PFSK-1 (cell line): ENCODE data around the gene PIK3R3.

Experiments
- FOXP2 ChIP-seq: optimal IDR thresholded peaks from 2 replicates; pipeline ENCODE3; 2011; ENCODE audit warnings: borderline replicate concordance, control low read depth, inconsistent platforms; ENCODE audit not compliant: insufficient read depth; ENCODE audit errors: extremely low read length, extremely low read depth
- POLR2AphosphoS5 ChIP-seq: IDR thresholded peaks from 2 replicates; pipeline ENCODE4 v1.6.1; 2012; ENCODE audit warnings: low read depth, mild to moderate bottlenecking, control low read depth, low read length, moderate library complexity
- REST ChIP-seq, 2 experiments: IDR thresholded peaks; 2 replicates each; pipeline versions ENCODE4 v1.6.1 to v1.8.0; 2011 to 2012; ENCODE audit warnings: low read depth in 2 of 2, low read length in 2 of 2, control low read depth in 1 of 2, inconsistent platforms in 1 of 2, mild to moderate bottlenecking in 1 of 2, moderate library complexity in 1 of 2; ENCODE audit not compliant: insufficient read depth in 1 of 2
- SIN3A ChIP-seq: IDR thresholded peaks from 2 replicates; pipeline ENCODE4 v1.6.1; 2012; ENCODE audit warnings: mild to moderate bottlenecking, low read length, moderate library complexity, borderline replicate concordance; ENCODE audit not compliant: insufficient read depth
- TAF1 ChIP-seq: IDR thresholded peaks from 2 replicates; pipeline ENCODE4 v1.6.1; 2012; ENCODE audit warnings: low read length, control low read depth, borderline replicate concordance; ENCODE audit not compliant: insufficient read depth

PIK3R3 gene

GRCh38 chr1:46094471-46095005, 37.9 kb downstream of the PIK3R3 start:
- no peak for TF ChIP-seq SIN3A
- TF ChIP-seq POLR2AphosphoS5 = no peak
- TF ChIP-seq FOXP2 = no peak
- TF ChIP-seq TAF1 = no peak
- TF ChIP-seq REST (IDR thresholded peaks at IDR 0.05; ENCODE audit: insufficient read depth in 1 of 2, low read depth in 2 of 2, low read length in 2 of 2) = no peak

- TF ChIP-seq POLR2AphosphoS5 (no peak), FOXP2 (no peak), REST (IDR thresholded peaks at IDR 0.05; ENCODE audit: insufficient read depth in 1 of 2, low read depth in 2 of 2, low read length in 2 of 2) (no peak), SIN3A (no peak), TAF1 (no peak)
These were observed 44.5 kb downstream of the PIK3R3 start for GRCh38 chr1:46087891-46088290.

- TF ChIP-seq REST (IDR thresholded peaks at IDR 0.05; ENCODE audit: insufficient read depth in 1 of 2, low read depth in 2 of 2, low read length in 2 of 2) (no peak), TAF1 (no peak), POLR2AphosphoS5 (no peak), SIN3A (no peak), FOXP2 (no peak)
These were observed 45.9 kb downstream of the PIK3R3 start for GRCh38 chr1:46086576-46086975.

GRCh38 chr1:46084553-46085451, 47.6 kb downstream of the PIK3R3 start:
- no peak for TF ChIP-seq FOXP2
- no peak for TF ChIP-seq TAF1
- no peak for TF ChIP-seq SIN3A
- TF ChIP-seq POLR2AphosphoS5 = no peak
- TF ChIP-seq REST (IDR thresholded peaks at IDR 0.05; ENCODE audit: insufficient read depth in 1 of 2, low read depth in 2 of 2, low read length in 2 of 2) = no peak
